HUDEP-2 (cell line): ENCODE data around the gene G0S2.
A peak's percentile ranks its signal among the peaks of the same experiment; 100 is the strongest.
"Not testable (repeated sequence)": the region's sequence is repeated elsewhere in the genome, so short reads cannot be mapped to it uniquely, and the experiment has no call there.

Experiments used
- DNase-seq, 76 experiments: peaks; one replicate each; lab custom pipeline; 2025; ENCODE audit not compliant: unreplicated experiment in 76 of 76; lab: John Stamatoyannopoulos, UW

Gene G0S2

GRCh38 chr1:209675565-209676154 lies 448 bp downstream of the G0S2 start:
- DNase-seq: no peak

- DNase-seq: no peak
These were observed 3.8 kb downstream of the G0S2 start for GRCh38 chr1:209678981-209679539.

- DNase-seq: no peak
These were observed 10.6 kb downstream of the G0S2 start for GRCh38 chr1:209685821-209686220.

GRCh38 chr1:209686322-209686721 lies 11.1 kb downstream of the G0S2 start:
- peak in 2 of 76 experiments; percentile 16 to 25 for DNase-seq

GRCh38 chr1:209688746-209689234 lies 13.6 kb downstream of the G0S2 start:
- DNase-seq: peak in 4 of 76 experiments; percentile 2 to 8 (median 4)

- peak in 10 of 76 experiments; percentile 3 to 30 (median 9) for DNase-seq
These were observed 14.3 kb downstream of the G0S2 start for GRCh38 chr1:209689477-209689876.

GRCh38 chr1:209691237-209691636 lies 16.0 kb downstream of the G0S2 start:
- DNase-seq: no peak

GRCh38 chr1:209692296-209692695 lies 17.1 kb downstream of the G0S2 start:
- DNase-seq: no peak

- DNase-seq: peak in 53 of 76 experiments; percentile 3 to 70 (median 33)
These were observed 17.7 kb downstream of the G0S2 start for GRCh38 chr1:209692745-209693504.

- no peak for DNase-seq
These were observed 21.5 kb downstream of the G0S2 start for GRCh38 chr1:209696673-209697072.

GRCh38 chr1:209697126-209697525 lies 21.9 kb downstream of the G0S2 start:
- no peak for DNase-seq

GRCh38 chr1:209700686-209701085 lies 25.5 kb downstream of the G0S2 start:
- not testable (repeated sequence) for DNase-seq

- DNase-seq: no peak
These were observed 27.6 kb downstream of the G0S2 start for GRCh38 chr1:209702832-209703231.

- DNase-seq: no peak
These were observed 28.8 kb downstream of the G0S2 start for GRCh38 chr1:209703834-209704504.

GRCh38 chr1:209704584-209704983 lies 29.4 kb downstream of the G0S2 start, which contains the start of gene HSD11B1:
HSD11B1 (plus strand) TSS chr1:209704846; CDS start chr1:209704943, 97 bp downstream.
- no peak for DNase-seq

- no peak for DNase-seq
These were observed 29.9 kb downstream of the G0S2 start for GRCh38 chr1:209705033-209705598.

- no peak for DNase-seq
These were observed 31.4 kb downstream of the G0S2 start for GRCh38 chr1:209706622-209707021.

GRCh38 chr1:209707308-209707707 lies 32.1 kb downstream of the G0S2 start:
- no peak for DNase-seq

GRCh38 chr1:209708297-209708696 lies 33.1 kb downstream of the G0S2 start:
- no peak for DNase-seq

GRCh38 chr1:209710093-209710492 lies 34.9 kb downstream of the G0S2 start:
- no peak for DNase-seq

- no peak for DNase-seq
These were observed 35.6 kb downstream of the G0S2 start for GRCh38 chr1:209710847-209711246.
